Measurements from ENCODE around the gene PITHD1.

The PITHD1 gene

GRCh38 chr1:23809751-23810171, 31.5 kb downstream of the PITHD1 start:
- ATAC-seq: peak; percentile 92
- TF ChIP-seq ESRRG (CRISPR knock-in tag; IDR thresholded peaks at IDR 0.05) (no peak), CSDC2 (CRISPR knock-in tag; IDR thresholded peaks at IDR 0.05) (no peak), CREB5 (CRISPR knock-in tag; IDR thresholded peaks at IDR 0.05; ENCODE audit: low read depth) (no peak), TCF4 (CRISPR knock-in tag; IDR thresholded peaks at IDR 0.05; ENCODE audit: borderline replicate concordance) (no peak), PPARA (CRISPR knock-in tag; IDR thresholded peaks at IDR 0.05; ENCODE audit: borderline replicate concordance) (no peak), ZC3H10 (CRISPR knock-in tag; IDR thresholded peaks at IDR 0.05) (no peak), POU6F1 (CRISPR knock-in tag; IDR thresholded peaks at IDR 0.05; ENCODE audit: borderline replicate concordance, low read depth) (no peak), ARNTL (CRISPR knock-in tag; IDR thresholded peaks at IDR 0.05; ENCODE audit: borderline replicate concordance, low read depth) (no peak), OSR1 (CRISPR knock-in tag; IDR thresholded peaks at IDR 0.05) (no peak), SNAI2 (CRISPR knock-in tag; IDR thresholded peaks at IDR 0.05) (no peak), PATZ1 (CRISPR knock-in tag; IDR thresholded peaks at IDR 0.05; ENCODE audit: borderline replicate concordance) (no peak), ZNF70 (CRISPR knock-in tag; IDR thresholded peaks at IDR 0.05) (no peak), BACH2 (CRISPR knock-in tag; IDR thresholded peaks at IDR 0.05; ENCODE audit: borderline replicate concordance) (no peak), ISL1 (CRISPR knock-in tag; IDR thresholded peaks at IDR 0.05) (no peak), GLIS3 (CRISPR knock-in tag; IDR thresholded peaks at IDR 0.05) (no peak), ZFP30 (CRISPR knock-in tag; IDR thresholded peaks at IDR 0.05) (no peak)

GRCh38 chr1:23810818-23811540, 32.8 kb downstream of the PITHD1 start:
- ATAC-seq: peak; percentile 77
- TF ChIP-seq ZNF8 (CRISPR knock-in tag; IDR thresholded peaks at IDR 0.05) (no peak), CREB5 (CRISPR knock-in tag; IDR thresholded peaks at IDR 0.05; ENCODE audit: low read depth) (no peak), POU6F1 (CRISPR knock-in tag; IDR thresholded peaks at IDR 0.05; ENCODE audit: borderline replicate concordance, low read depth) (no peak), TCF4 (CRISPR knock-in tag; IDR thresholded peaks at IDR 0.05; ENCODE audit: borderline replicate concordance) (no peak)

GRCh38 chr1:23814016-23814415, 35.8 kb downstream of the PITHD1 start:
- no peak for ATAC-seq
- no peak for TF ChIP-seq CSRNP3 (CRISPR knock-in tag; IDR thresholded peaks at IDR 0.05)
- no peak for TF ChIP-seq ZNF8 (CRISPR knock-in tag; IDR thresholded peaks at IDR 0.05)
- TF ChIP-seq ISL1 (CRISPR knock-in tag; IDR thresholded peaks at IDR 0.05): no peak
- TF ChIP-seq SNAI2 (CRISPR knock-in tag; IDR thresholded peaks at IDR 0.05): no peak

- TF ChIP-seq ZC3H10 (CRISPR knock-in tag; IDR thresholded peaks at IDR 0.05) (no peak), ZNF70 (CRISPR knock-in tag; IDR thresholded peaks at IDR 0.05) (no peak), BACH2 (CRISPR knock-in tag; IDR thresholded peaks at IDR 0.05; ENCODE audit: borderline replicate concordance) (no peak), ARNTL (CRISPR knock-in tag; IDR thresholded peaks at IDR 0.05; ENCODE audit: borderline replicate concordance, low read depth) (no peak), ZNF565 (CRISPR knock-in tag; conservative IDR thresholded peaks at IDR 0.05; ENCODE audit: low read depth) (no peak), OSR1 (CRISPR knock-in tag; IDR thresholded peaks at IDR 0.05) (no peak), ZFP30 (CRISPR knock-in tag; IDR thresholded peaks at IDR 0.05) (no peak), TSHZ2 (CRISPR knock-in tag; IDR thresholded peaks at IDR 0.05) (no peak), ESRRG (CRISPR knock-in tag; IDR thresholded peaks at IDR 0.05) (no peak)
- no peak for ATAC-seq
Measured at GRCh38 chr1:23816361-23816760, 38.1 kb downstream of the PITHD1 start.

All from SK-N-SH treated with all-trans-retinoic acid at 6 μM for 48 hours (cell line).